ENCODE data around the gene FMN1.

Gene FMN1

GRCh38 chr15:32767236-32767635, 427.3 kb downstream of the FMN1 start:
- no peaks in the 10 kb centered on the region for H3K4me1 ChIP-seq (ENCODE audit: control insufficient read depth in 2 of 2, insufficient read depth in 2 of 2, low read length in 2 of 2)
- no peak overlapping the region for H3K9ac ChIP-seq (ENCODE audit: low read depth in 1 of 2, low read length in 2 of 2)
- H3K27me3 ChIP-seq (ENCODE audit: control insufficient read depth in 2 of 2, insufficient read depth in 2 of 2, low read length in 2 of 2), result no peaks in the 10 kb centered on the region
- no peak overlapping the region for H3K4me3 ChIP-seq (ENCODE audit: low read length in 2 of 2)
- no peak overlapping the region for H3K27ac ChIP-seq (ENCODE audit: low read depth in 2 of 2, low read length in 2 of 2)
- H3K9me3 ChIP-seq (ENCODE audit: control insufficient read depth in 2 of 2, low read length in 2 of 2), result no peaks in the 10 kb centered on the region
- H3K36me3 ChIP-seq (ENCODE audit: control insufficient read depth in 2 of 2, insufficient read depth in 2 of 2, low read length in 2 of 2), result peaks cover 0 to 2% of the 10 kb centered on the region in 2 donors

GRCh38 chr15:32766101-32766500, 428.4 kb downstream of the FMN1 start:
- Histone ChIP-seq H3K36me3 (ENCODE audit: control insufficient read depth in 2 of 2, insufficient read depth in 2 of 2, low read length in 2 of 2) (no peaks in the 10 kb centered on the region), H3K27ac (ENCODE audit: low read depth in 2 of 2, low read length in 2 of 2) (no peak overlapping the region), H3K4me3 (ENCODE audit: low read length in 2 of 2) (no peak overlapping the region), H3K27me3 (ENCODE audit: control insufficient read depth in 2 of 2, insufficient read depth in 2 of 2, low read length in 2 of 2) (no peaks in the 10 kb centered on the region), H3K9ac (ENCODE audit: low read depth in 1 of 2, low read length in 2 of 2) (no peak overlapping the region), H3K4me1 (ENCODE audit: control insufficient read depth in 2 of 2, insufficient read depth in 2 of 2, low read length in 2 of 2) (no peaks in the 10 kb centered on the region), H3K9me3 (ENCODE audit: control insufficient read depth in 2 of 2, low read length in 2 of 2) (no peaks in the 10 kb centered on the region)

GRCh38 chr15:32765236-32765635, 429.3 kb downstream of the FMN1 start:
- Histone ChIP-seq H3K9ac (ENCODE audit: low read depth in 1 of 2, low read length in 2 of 2) (no peak overlapping the region), H3K4me1 (ENCODE audit: control insufficient read depth in 2 of 2, insufficient read depth in 2 of 2, low read length in 2 of 2) (no peaks in the 10 kb centered on the region), H3K27ac (ENCODE audit: low read depth in 2 of 2, low read length in 2 of 2) (no peak overlapping the region), H3K9me3 (ENCODE audit: control insufficient read depth in 2 of 2, low read length in 2 of 2) (no peaks in the 10 kb centered on the region), H3K36me3 (ENCODE audit: control insufficient read depth in 2 of 2, insufficient read depth in 2 of 2, low read length in 2 of 2) (no peaks in the 10 kb centered on the region), H3K27me3 (ENCODE audit: control insufficient read depth in 2 of 2, insufficient read depth in 2 of 2, low read length in 2 of 2) (no peaks in the 10 kb centered on the region), H3K4me3 (ENCODE audit: low read length in 2 of 2) (no peak overlapping the region)

- H3K4me1 ChIP-seq (ENCODE audit: control insufficient read depth in 2 of 2, insufficient read depth in 2 of 2, low read length in 2 of 2), result no peaks in the 10 kb centered on the region
- H3K27ac ChIP-seq (ENCODE audit: low read depth in 2 of 2, low read length in 2 of 2), result no peak overlapping the region
- H3K4me3 ChIP-seq (ENCODE audit: low read length in 2 of 2), result no peak overlapping the region
- no peaks in the 10 kb centered on the region for H3K9me3 ChIP-seq (ENCODE audit: control insufficient read depth in 2 of 2, low read length in 2 of 2)
- no peak overlapping the region for H3K9ac ChIP-seq (ENCODE audit: low read depth in 1 of 2, low read length in 2 of 2)
- no peaks in the 10 kb centered on the region for H3K36me3 ChIP-seq (ENCODE audit: control insufficient read depth in 2 of 2, insufficient read depth in 2 of 2, low read length in 2 of 2)
- H3K27me3 ChIP-seq (ENCODE audit: control insufficient read depth in 2 of 2, insufficient read depth in 2 of 2, low read length in 2 of 2), result no peaks in the 10 kb centered on the region
Observed at GRCh38 chr15:32763295-32763694, 431.2 kb downstream of the FMN1 start.

GRCh38 chr15:32757426-32757825, 437.1 kb downstream of the FMN1 start:
- Histone ChIP-seq H3K27me3 (ENCODE audit: control insufficient read depth in 2 of 2, insufficient read depth in 2 of 2, low read length in 2 of 2) (no peaks in the 10 kb centered on the region), H3K36me3 (ENCODE audit: control insufficient read depth in 2 of 2, insufficient read depth in 2 of 2, low read length in 2 of 2) (no peaks in the 10 kb centered on the region), H3K9me3 (ENCODE audit: control insufficient read depth in 2 of 2, low read length in 2 of 2) (no peaks in the 10 kb centered on the region), H3K9ac (ENCODE audit: low read depth in 1 of 2, low read length in 2 of 2) (no peak overlapping the region), H3K4me1 (ENCODE audit: control insufficient read depth in 2 of 2, insufficient read depth in 2 of 2, low read length in 2 of 2) (no peaks in the 10 kb centered on the region), H3K4me3 (ENCODE audit: low read length in 2 of 2) (no peak overlapping the region), H3K27ac (ENCODE audit: low read depth in 2 of 2, low read length in 2 of 2) (no peak overlapping the region)

- Histone ChIP-seq H3K27ac (ENCODE audit: low read depth in 2 of 2, low read length in 2 of 2) (no peak overlapping the region), H3K27me3 (ENCODE audit: control insufficient read depth in 2 of 2, insufficient read depth in 2 of 2, low read length in 2 of 2) (no peaks in the 10 kb centered on the region), H3K9me3 (ENCODE audit: control insufficient read depth in 2 of 2, low read length in 2 of 2) (no peaks in the 10 kb centered on the region), H3K9ac (ENCODE audit: low read depth in 1 of 2, low read length in 2 of 2) (no peak overlapping the region), H3K4me3 (ENCODE audit: low read length in 2 of 2) (no peak overlapping the region), H3K36me3 (ENCODE audit: control insufficient read depth in 2 of 2, insufficient read depth in 2 of 2, low read length in 2 of 2) (no peaks in the 10 kb centered on the region), H3K4me1 (ENCODE audit: control insufficient read depth in 2 of 2, insufficient read depth in 2 of 2, low read length in 2 of 2) (no peaks in the 10 kb centered on the region)
Observed at GRCh38 chr15:32750979-32751378, 443.5 kb downstream of the FMN1 start.

GRCh38 chr15:32747921-32748342, 446.6 kb downstream of the FMN1 start:
- no peaks in the 10 kb centered on the region for H3K4me1 ChIP-seq (ENCODE audit: control insufficient read depth in 2 of 2, insufficient read depth in 2 of 2, low read length in 2 of 2)
- H3K27me3 ChIP-seq (ENCODE audit: control insufficient read depth in 2 of 2, insufficient read depth in 2 of 2, low read length in 2 of 2), result no peaks in the 10 kb centered on the region
- no peaks in the 10 kb centered on the region for H3K36me3 ChIP-seq (ENCODE audit: control insufficient read depth in 2 of 2, insufficient read depth in 2 of 2, low read length in 2 of 2)
- no peak overlapping the region for H3K4me3 ChIP-seq (ENCODE audit: low read length in 2 of 2)
- H3K27ac ChIP-seq (ENCODE audit: low read depth in 2 of 2, low read length in 2 of 2), result no peak overlapping the region
- no peak overlapping the region for H3K9ac ChIP-seq (ENCODE audit: low read depth in 1 of 2, low read length in 2 of 2)
- no peaks in the 10 kb centered on the region for H3K9me3 ChIP-seq (ENCODE audit: control insufficient read depth in 2 of 2, low read length in 2 of 2)

- no peak overlapping the region for H3K4me3 ChIP-seq (ENCODE audit: low read length in 2 of 2)
- no peaks in the 10 kb centered on the region for H3K36me3 ChIP-seq (ENCODE audit: control insufficient read depth in 2 of 2, insufficient read depth in 2 of 2, low read length in 2 of 2)
- H3K9me3 ChIP-seq (ENCODE audit: control insufficient read depth in 2 of 2, low read length in 2 of 2), result no peaks in the 10 kb centered on the region
- H3K27me3 ChIP-seq (ENCODE audit: control insufficient read depth in 2 of 2, insufficient read depth in 2 of 2, low read length in 2 of 2), result no peaks in the 10 kb centered on the region
- H3K4me1 ChIP-seq (ENCODE audit: control insufficient read depth in 2 of 2, insufficient read depth in 2 of 2, low read length in 2 of 2), result no peaks in the 10 kb centered on the region
- no peak overlapping the region for H3K27ac ChIP-seq (ENCODE audit: low read depth in 2 of 2, low read length in 2 of 2)
- no peak overlapping the region for H3K9ac ChIP-seq (ENCODE audit: low read depth in 1 of 2, low read length in 2 of 2)
Observed at GRCh38 chr15:32746116-32746857, 448.2 kb downstream of the FMN1 start.

- Histone ChIP-seq H3K4me3 (ENCODE audit: low read length in 2 of 2) (no peak overlapping the region), H3K9ac (ENCODE audit: low read depth in 1 of 2, low read length in 2 of 2) (no peak overlapping the region), H3K4me1 (ENCODE audit: control insufficient read depth in 2 of 2, insufficient read depth in 2 of 2, low read length in 2 of 2) (no peaks in the 10 kb centered on the region), H3K9me3 (ENCODE audit: control insufficient read depth in 2 of 2, low read length in 2 of 2) (no peaks in the 10 kb centered on the region), H3K27ac (ENCODE audit: low read depth in 2 of 2, low read length in 2 of 2) (no peak overlapping the region), H3K36me3 (ENCODE audit: control insufficient read depth in 2 of 2, insufficient read depth in 2 of 2, low read length in 2 of 2) (no peaks in the 10 kb centered on the region), H3K27me3 (ENCODE audit: control insufficient read depth in 2 of 2, insufficient read depth in 2 of 2, low read length in 2 of 2) (no peaks in the 10 kb centered on the region)
Observed at GRCh38 chr15:32743411-32744140, 450.9 kb downstream of the FMN1 start.

GRCh38 chr15:32739522-32740063, 454.9 kb downstream of the FMN1 start:
- no peak overlapping the region for H3K27ac ChIP-seq (ENCODE audit: low read depth in 2 of 2, low read length in 2 of 2)
- no peak overlapping the region for H3K9ac ChIP-seq (ENCODE audit: low read depth in 1 of 2, low read length in 2 of 2)
- H3K9me3 ChIP-seq (ENCODE audit: control insufficient read depth in 2 of 2, low read length in 2 of 2), result no peaks in the 10 kb centered on the region

More at GRCh38 chr15:32739522-32740063, 454.9 kb downstream of the FMN1 start:
- Histone ChIP-seq H3K36me3 (ENCODE audit: control insufficient read depth in 2 of 2, insufficient read depth in 2 of 2, low read length in 2 of 2) (no peaks in the 10 kb centered on the region), H3K4me3 (ENCODE audit: low read length in 2 of 2) (no peak overlapping the region), H3K4me1 (ENCODE audit: control insufficient read depth in 2 of 2, insufficient read depth in 2 of 2, low read length in 2 of 2) (no peaks in the 10 kb centered on the region), H3K27me3 (ENCODE audit: control insufficient read depth in 2 of 2, insufficient read depth in 2 of 2, low read length in 2 of 2) (no peaks in the 10 kb centered on the region)
